ENCODE results near the gene FUT8. TPM values are rescaled to one million over a fixed set of nuclear protein-coding genes. Genes with fewer than 3 reads are reported as not detected.
A peak's percentile ranks its signal among the peaks of the same experiment; 100 is the strongest.

The FUT8 gene
- total RNA-seq, 1 donor from 2014 or later, result 56.6 TPM

- peak overlapping the region; percentile 92 for H3K27ac Mint-ChIP-seq (ENCODE audit: unreplicated experiment)
Observed at GRCh38 chr14:65751510-65751909, 339.0 kb downstream of the FUT8 start.

GRCh38 chr14:65753061-65753460 is 340.5 kb downstream of the FUT8 start:
- no peak overlapping the region for H3K27ac Mint-ChIP-seq (ENCODE audit: unreplicated experiment)
- no peak for TF ChIP-seq CTCF (IDR thresholded peaks at IDR 0.05; ENCODE audit: partially characterized antibody, unreplicated experiment)
- no peaks in the 10 kb centered on the region for H3K9me3 Mint-ChIP-seq (ENCODE audit: unreplicated experiment)
- H3K4me1 Mint-ChIP-seq (ENCODE audit: low read depth, unreplicated experiment), result peaks cover 14% of the 10 kb centered on the region
- no peak overlapping the region for H3K4me3 Mint-ChIP-seq (ENCODE audit: unreplicated experiment)
- H3K36me3 Mint-ChIP-seq (ENCODE audit: unreplicated experiment), result no peaks in the 10 kb centered on the region
- no peak for DNase-seq
- peaks cover 2% of the 10 kb centered on the region for H3K27me3 Mint-ChIP-seq (ENCODE audit: unreplicated experiment)

More at GRCh38 chr14:65751510-65751909, 339.0 kb downstream of the FUT8 start:
- TF ChIP-seq CTCF (IDR thresholded peaks at IDR 0.05; ENCODE audit: partially characterized antibody, unreplicated experiment), result no peak
- peaks cover 15% of the 10 kb centered on the region for H3K4me1 Mint-ChIP-seq (ENCODE audit: low read depth, unreplicated experiment)
- H3K36me3 Mint-ChIP-seq (ENCODE audit: unreplicated experiment), result no peaks in the 10 kb centered on the region
- no peak for DNase-seq
- H3K27me3 Mint-ChIP-seq (ENCODE audit: unreplicated experiment), result peaks cover 2% of the 10 kb centered on the region
- no peaks in the 10 kb centered on the region for H3K9me3 Mint-ChIP-seq (ENCODE audit: unreplicated experiment)
- peak overlapping the region; percentile 40 for H3K4me3 Mint-ChIP-seq (ENCODE audit: unreplicated experiment)

GRCh38 chr14:65755331-65755730 is 342.8 kb downstream of the FUT8 start:
- Mint-ChIP-seq H3K4me1 (ENCODE audit: low read depth, unreplicated experiment) (peaks cover 14% of the 10 kb centered on the region), H3K27me3 (ENCODE audit: unreplicated experiment) (peaks cover 2% of the 10 kb centered on the region), H3K9me3 (ENCODE audit: unreplicated experiment) (peaks cover 2% of the 10 kb centered on the region), H3K36me3 (ENCODE audit: unreplicated experiment) (no peaks in the 10 kb centered on the region), H3K4me3 (ENCODE audit: unreplicated experiment) (no peak overlapping the region), H3K27ac (ENCODE audit: unreplicated experiment) (no peak overlapping the region)
- TF ChIP-seq CTCF (IDR thresholded peaks at IDR 0.05; ENCODE audit: partially characterized antibody, unreplicated experiment), result no peak
- no peak for DNase-seq

GRCh38 chr14:65756880-65757279 is 344.4 kb downstream of the FUT8 start:
- H3K9me3 Mint-ChIP-seq (ENCODE audit: unreplicated experiment), result peaks cover 2% of the 10 kb centered on the region
- H3K4me3 Mint-ChIP-seq (ENCODE audit: unreplicated experiment), result no peak overlapping the region
- no peaks in the 10 kb centered on the region for H3K36me3 Mint-ChIP-seq (ENCODE audit: unreplicated experiment)
- no peak for DNase-seq
- no peaks in the 10 kb centered on the region for H3K27me3 Mint-ChIP-seq (ENCODE audit: unreplicated experiment)
- TF ChIP-seq CTCF (IDR thresholded peaks at IDR 0.05; ENCODE audit: partially characterized antibody, unreplicated experiment), result no peak
- peaks cover 9% of the 10 kb centered on the region for H3K4me1 Mint-ChIP-seq (ENCODE audit: low read depth, unreplicated experiment)
- no peak overlapping the region for H3K27ac Mint-ChIP-seq (ENCODE audit: unreplicated experiment)

GRCh38 chr14:65769151-65769550 is 356.6 kb downstream of the FUT8 start:
- Mint-ChIP-seq H3K27me3 (ENCODE audit: unreplicated experiment) (peaks cover 2% of the 10 kb centered on the region), H3K36me3 (ENCODE audit: unreplicated experiment) (peaks cover 13% of the 10 kb centered on the region), H3K27ac (ENCODE audit: unreplicated experiment) (no peak overlapping the region), H3K4me1 (ENCODE audit: low read depth, unreplicated experiment) (no peaks in the 10 kb centered on the region), H3K9me3 (ENCODE audit: unreplicated experiment) (peaks cover 4% of the 10 kb centered on the region), H3K4me3 (ENCODE audit: unreplicated experiment) (no peak overlapping the region)
- TF ChIP-seq CTCF (IDR thresholded peaks at IDR 0.05; ENCODE audit: partially characterized antibody, unreplicated experiment), result no peak
- DNase-seq, result no peak

All from glutamatergic neuron (in vitro differentiated cells).